IMR-90 (cell line): Measurements from ENCODE around the gene GNA14. TPM values are rescaled to one million over a fixed set of nuclear protein-coding genes. Genes with fewer than 3 reads are reported as not detected.
A peak's percentile ranks its signal among the peaks of the same experiment; 100 is the strongest.

ENCODE experiments used
- ATAC-seq: fragments of 200-7000 bp; cut with Tn5 transposase; 2 replicates; pipeline ENCODE4 v1.9.1; 2020; ENCODE audit warnings: low read depth, mild to moderate bottlenecking, moderate library complexity
- BruUV-seq: library from RNA; stranded (reverse); fragments of 400-500 nt; replicated peaks from 2 replicates; lab custom pipeline; 2021; lab: Mats Ljungman, UMichigan
- CTCF ChIA-PET: fragments of 300-600 bp; formaldehyde crosslinking; extraction: SDS; loops from one replicate; lab custom pipeline; 2021; ENCODE audit warnings: antibody characterized with exemption; lab: Yijun Ruan, JAX
- POLR2A ChIA-PET: fragments of 300-600 bp; sonication (Branson Sonifier 250); formaldehyde crosslinking; loops from one replicate; lab custom pipeline; 2022; ENCODE audit warnings: antibody characterized with exemption; ENCODE audit not compliant: unreplicated experiment; lab: Charles Lee
- DNase-seq: peaks from one replicate; pipeline ENCODE4 v3.0.0; 2013
- H2AFZ ChIP-seq: replicated peaks from 2 replicates; pipeline ENCODE3; 2013; ENCODE audit warnings: low read length, mild to moderate bottlenecking; ENCODE audit not compliant: poor library complexity
- H2AK5ac ChIP-seq: 2 replicates; pipeline ENCODE4 v1.6.1; 2013; ENCODE audit warnings: low read depth, low read length, inconsistent platforms
- H2AK9ac ChIP-seq: replicated peaks from 2 replicates; pipeline ENCODE3; 2013; ENCODE audit warnings: mild to moderate bottlenecking, low read depth, low read length, moderate library complexity; ENCODE audit not compliant: poor library complexity
- H2BK120ac ChIP-seq: 2 replicates; pipeline ENCODE4 v1.6.1; 2013; ENCODE audit warnings: low read depth, low read length, inconsistent platforms
- H2BK15ac ChIP-seq: 3 replicates; pipeline ENCODE4 v1.6.1; 2013; ENCODE audit warnings: low read depth, low read length, inconsistent platforms
- H2BK20ac ChIP-seq: 2 replicates; pipeline ENCODE4 v1.6.1; 2013; ENCODE audit warnings: low read depth, mild to moderate bottlenecking, inconsistent platforms, low read length, moderate library complexity
- H2BK5ac ChIP-seq: 2 replicates; pipeline ENCODE4 v1.6.1; 2013; ENCODE audit warnings: mild to moderate bottlenecking, low read depth, low read length, inconsistent platforms; ENCODE audit not compliant: poor library complexity, severe bottlenecking
- H3K14ac ChIP-seq: replicated peaks from 2 replicates; pipeline ENCODE4 v1.6.1; 2013; ENCODE audit warnings: low read depth, low read length, inconsistent platforms
- H3K18ac ChIP-seq: 2 replicates; pipeline ENCODE4 v1.6.1; 2013; ENCODE audit warnings: low read depth, low read length, control low read depth
- H3K23ac ChIP-seq: 2 replicates; pipeline ENCODE4 v1.6.1; 2013; ENCODE audit warnings: low read depth, low read length, inconsistent platforms
- H3K27ac ChIP-seq: 2 replicates; pipeline ENCODE4 v1.5.1; 2013; ENCODE audit warnings: mild to moderate bottlenecking, control low read depth, low read length; ENCODE audit not compliant: insufficient read depth
- H3K27me3 ChIP-seq: 2 replicates; pipeline ENCODE4 v1.6.1; 2013; ENCODE audit warnings: low read length; ENCODE audit not compliant: control insufficient read depth, insufficient read depth
- H3K36me3 ChIP-seq: 2 replicates; pipeline ENCODE4 v1.6.1; 2013; ENCODE audit warnings: low read length, mixed read lengths; ENCODE audit not compliant: control insufficient read depth, insufficient read depth
- H3K4ac ChIP-seq: 2 replicates; pipeline ENCODE4 v1.6.1; 2013; ENCODE audit warnings: low read depth, low read length, inconsistent platforms
- H3K4me1 ChIP-seq: 2 replicates; pipeline ENCODE4 v1.6.1; 2013; ENCODE audit warnings: low read length, mixed read lengths; ENCODE audit not compliant: control insufficient read depth, insufficient read depth
- H3K4me2 ChIP-seq: 2 replicates; pipeline ENCODE4 v1.6.1; 2013; ENCODE audit warnings: low read depth, mild to moderate bottlenecking, control low read depth, low read length, moderate library complexity
- H3K4me3 ChIP-seq: 2 replicates; pipeline ENCODE4 v1.5.1; 2013; ENCODE audit warnings: low read depth, mild to moderate bottlenecking, control low read depth, low read length, moderate library complexity; ENCODE audit not compliant: insufficient read depth
- H3K56ac ChIP-seq: 2 replicates; pipeline ENCODE4 v1.6.1; 2013; ENCODE audit warnings: low read length, inconsistent platforms; ENCODE audit not compliant: insufficient read depth; ENCODE audit errors: extremely low read depth
- H3K79me1 ChIP-seq, 2 experiments: 2 replicates each; pipeline ENCODE4 v1.6.1; 2013; ENCODE audit warnings: low read length in 2 of 2, inconsistent platforms in 1 of 2, low read depth in 1 of 2
- H3K9ac ChIP-seq: 2 replicates; pipeline ENCODE4 v1.6.1; 2013; ENCODE audit warnings: low read depth, low read length, control low read depth
- H3K9me1 ChIP-seq: 2 replicates; pipeline ENCODE4 v1.6.1; 2013; ENCODE audit warnings: low read length, inconsistent platforms; ENCODE audit not compliant: insufficient read depth
- H3K9me3 ChIP-seq: 2 replicates; pipeline ENCODE4 v1.6.1; 2013; ENCODE audit warnings: low read length; ENCODE audit not compliant: control insufficient read depth, insufficient read depth
- H4K20me1 ChIP-seq: 2 replicates; pipeline ENCODE4 v1.6.1; 2013; ENCODE audit warnings: low read length, inconsistent platforms; ENCODE audit not compliant: insufficient read depth
- H4K5ac ChIP-seq: 2 replicates; pipeline ENCODE4 v1.6.1; 2013; ENCODE audit warnings: mild to moderate bottlenecking, low read depth, low read length, control low read depth
- H4K8ac ChIP-seq, 2 experiments: 2 replicates each; pipeline ENCODE4 v1.6.1; 2013; ENCODE audit warnings: low read depth in 2 of 2, low read length in 2 of 2, control low read depth in 1 of 2, inconsistent platforms in 1 of 2
- H4K91ac ChIP-seq: 2 replicates; pipeline ENCODE4 v1.6.1; 2013; ENCODE audit warnings: low read depth, low read length, inconsistent platforms; ENCODE audit not compliant: insufficient read depth
- SMC3 ChIP-seq: fragments of 150-350 bp; IDR thresholded peaks from 2 replicates; pipeline ENCODE4 v1.6.1; 2016; ENCODE audit warnings: low read depth, mild to moderate bottlenecking, antibody characterized with exemption, low read length, moderate library complexity
- WGBS, 2 experiments: methylation state at CpG; one replicate each; pipeline versions ENCODE4 v1.1.5 to v1.1.7; 2013; ENCODE audit warnings: missing lambda C conversion rate in 2 of 2; ENCODE audit not compliant: insufficient read length in 1 of 2; ENCODE audit errors: extremely low coverage in 2 of 2; 5-methylcytosine and 5-hydroxymethylcytosine counted together
- dilution Hi-C: fragments of 300-500 bp; cut with HindIII; formaldehyde crosslinking; loops from one replicate; pipeline ENCODE4 v1.14.3; 2018; ENCODE audit warnings: low sequenced_read_pairs; ENCODE audit not compliant: unreplicated experiment
- in situ Hi-C: fragments of 300-500 bp; cut with MboI; formaldehyde crosslinking; loops from 3 replicates; pipeline ENCODE4 v1.14.3; 2019; ENCODE audit warnings: low sequenced_read_pairs, inconsistent platforms, mixed read lengths
- intact Hi-C: fragments of 100-400 bp; cut with micrococcal nuclease; formaldehyde crosslinking; loops from 2 replicates; pipeline ENCODE4 v1.10.0; 2022
- polyA plus RNA-seq, 3 experiments: library from polyadenylated mRNA; depleted of rRNA; stranded (reverse); fragments of >200 nt; gene quantifications; 2 replicates each; pipeline ENCODE4 v1.2.3, GENCODE V29; 2012; ENCODE audit warnings: low replicate concordance in 1 of 3
- total RNA-seq: library from RNA; depleted of rRNA; stranded (reverse); fragments of >200 nt; gene quantifications from 2 replicates; pipeline ENCODE4 v1.2.3, GENCODE V29; 2012
- TF ChIP-seq, protein P1 (sequence below): conservative IDR thresholded peaks from 2 replicates; pipeline ENCODE4 v1.5.1; 2012; ENCODE audit warnings: mild to moderate bottlenecking, low read depth, low read length, improper control_type of control experiment

Gene GNA14
- total and polyA plus RNA-seq, 2 of the 4 experiments (the other 2 are of a cell fraction), result under 0.01 to 0.03 TPM

DNA sequence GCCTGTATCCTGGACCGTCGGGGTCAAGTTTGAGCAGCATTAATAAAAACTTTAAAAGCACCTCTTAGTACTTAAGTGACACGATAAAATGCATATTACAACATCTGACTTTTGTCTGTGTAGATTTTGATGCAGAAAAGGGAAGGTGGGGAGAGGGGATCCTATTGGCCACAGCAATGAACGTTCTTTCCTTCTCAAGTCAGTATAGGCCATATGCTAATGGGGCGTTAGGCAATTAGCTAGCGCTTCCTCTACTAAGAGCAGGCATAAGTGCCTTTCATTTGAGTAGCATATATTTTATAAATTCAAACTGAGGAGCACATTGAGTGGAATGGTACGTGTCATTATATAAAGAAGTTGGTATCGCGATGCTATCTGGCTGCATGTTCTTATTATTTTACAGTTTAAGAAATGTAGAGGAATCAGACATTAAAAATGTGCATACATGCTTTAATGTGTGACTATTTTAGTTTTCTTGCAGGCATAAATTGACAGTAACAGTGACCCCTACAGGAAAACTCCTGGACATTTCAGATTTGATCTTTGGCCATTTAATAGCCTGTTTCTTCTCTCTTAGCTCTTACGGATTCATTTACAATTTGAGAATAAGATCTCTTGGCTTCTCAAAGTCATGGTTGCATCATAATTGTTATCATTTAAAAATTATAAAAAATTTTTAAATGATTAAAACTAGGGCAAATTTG, 1.1 kb upstream of the GNA14 start:
- Histone ChIP-seq H2BK15ac (no peak overlapping the region), H4K5ac (no peak overlapping the region), H3K9ac (no peak overlapping the region), H2BK120ac (no peak overlapping the region), H2AK5ac (no peak overlapping the region), H2BK5ac (no peak overlapping the region), H3K27me3 (peaks cover 40% of the 10 kb centered on the region), H4K8ac (no peak overlapping the region), H3K9me1 (no peaks in the 10 kb centered on the region), H3K14ac (no peak overlapping the region), H3K36me3 (no peaks in the 10 kb centered on the region), H3K79me1 (no peaks in the 10 kb centered on the region), H3K9me3 (no peaks in the 10 kb centered on the region), H3K56ac (no peak overlapping the region), H3K4ac (no peak overlapping the region), H3K18ac (no peak overlapping the region), H2AFZ (no peak overlapping the region), H4K20me1 (no peaks in the 10 kb centered on the region), H2BK20ac (no peak overlapping the region), H3K23ac (no peak overlapping the region), H4K91ac (no peak overlapping the region), H3K4me1 (no peaks in the 10 kb centered on the region), H2AK9ac (no peak overlapping the region), H3K4me2 (no peak overlapping the region), H3K27ac (no peak overlapping the region), H3K4me3 (no peak overlapping the region)
- in situ Hi-C loops (no loop called here), dilution Hi-C loops (no loop called here), intact Hi-C loops (no loop called here)
- CTCF ChIA-PET, result interaction anchor here (1.0 to 1.8 kb wide), 4 partner anchors 9 to 192 kb away, joined by 3 to 4 read pairs (median 4); no protein-coding TSS in a partner anchor
- no peak for TF ChIP-seq SMC3
- TF ChIP-seq, protein P1, sequence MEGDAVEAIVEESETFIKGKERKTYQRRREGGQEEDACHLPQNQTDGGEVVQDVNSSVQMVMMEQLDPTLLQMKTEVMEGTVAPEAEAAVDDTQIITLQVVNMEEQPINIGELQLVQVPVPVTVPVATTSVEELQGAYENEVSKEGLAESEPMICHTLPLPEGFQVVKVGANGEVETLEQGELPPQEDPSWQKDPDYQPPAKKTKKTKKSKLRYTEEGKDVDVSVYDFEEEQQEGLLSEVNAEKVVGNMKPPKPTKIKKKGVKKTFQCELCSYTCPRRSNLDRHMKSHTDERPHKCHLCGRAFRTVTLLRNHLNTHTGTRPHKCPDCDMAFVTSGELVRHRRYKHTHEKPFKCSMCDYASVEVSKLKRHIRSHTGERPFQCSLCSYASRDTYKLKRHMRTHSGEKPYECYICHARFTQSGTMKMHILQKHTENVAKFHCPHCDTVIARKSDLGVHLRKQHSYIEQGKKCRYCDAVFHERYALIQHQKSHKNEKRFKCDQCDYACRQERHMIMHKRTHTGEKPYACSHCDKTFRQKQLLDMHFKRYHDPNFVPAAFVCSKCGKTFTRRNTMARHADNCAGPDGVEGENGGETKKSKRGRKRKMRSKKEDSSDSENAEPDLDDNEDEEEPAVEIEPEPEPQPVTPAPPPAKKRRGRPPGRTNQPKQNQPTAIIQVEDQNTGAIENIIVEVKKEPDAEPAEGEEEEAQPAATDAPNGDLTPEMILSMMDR, result peak; percentile 36
- no TSS peak for BruUV-seq
- WGBS, 2 experiments, result no CpG with 5 or more reads among the region's 10 CpGs
- POLR2A ChIA-PET, result no interaction called here
- ATAC-seq (no peak), DNase-seq (no peak)
